ENCODE measurements around the gene TRIM49C.
"Not testable (repeated sequence)": the region's sequence is repeated elsewhere in the genome, so short reads cannot be mapped to it uniquely, and the experiment has no call there.

GRCh38 chr11:90024184-90024583, 6.7 kb upstream of the TRIM49C start:
- not testable (repeated sequence) for TF ChIP-seq CTCF, POLR2A (IDR thresholded peaks at IDR 0.05)

Data from right lobe of liver (tissue), 4 donors.